Transverse colon (tissue), 4 donors: ENCODE results near the gene RRP7A. TPM values are rescaled to one million over a fixed set of nuclear protein-coding genes. Genes with fewer than 3 reads are reported as not detected.

Experiments used
- DNase-seq: peaks from one replicate; pipeline ENCODE4 v3.0.0-alpha.2; 2019
- H3K27ac ChIP-seq, 4 donors: fragments of 200-600 bp; sonication (generic); 2 replicates each; pipeline ENCODE4 v1.5.1; 2016 to 2018; ENCODE audit warnings: inconsistent platforms in 4 of 4
- H3K27me3 ChIP-seq: fragments of 200-600 bp; sonication (generic); 2 replicates; pipeline ENCODE4 v1.5.1; 2017; ENCODE audit warnings: inconsistent platforms
- H3K36me3 ChIP-seq, 4 donors: fragments of 200-600 bp; sonication (generic); 2 replicates each; pipeline ENCODE4 v1.5.1; 2017 to 2019; ENCODE audit warnings: inconsistent platforms in 4 of 4
- H3K4me1 ChIP-seq, 4 donors: fragments of 200-600 bp; sonication (generic); 2 replicates each; pipeline ENCODE4 v1.5.1; 2017 to 2020; ENCODE audit warnings: inconsistent platforms in 4 of 4
- H3K4me3 ChIP-seq, 4 donors: fragments of 200-600 bp; sonication (generic); 1 replicate in 1 of 4; 2 replicates in 3 of 4; pipeline versions ENCODE4 v1.5.1 to v1.6.1; 2017 to 2019; ENCODE audit warnings: inconsistent platforms in 4 of 4
- H3K9me3 ChIP-seq, 2 donors: fragments of 200-600 bp; sonication (generic); 2 replicates each; pipeline ENCODE4 v1.5.1; 2017 to 2019; ENCODE audit warnings: inconsistent platforms in 2 of 2
- EP300 ChIP-seq: sonication (generic); formaldehyde crosslinking; IDR thresholded peaks from one replicate; pipeline ENCODE4 v1.6.1; 2017; ENCODE audit warnings: antibody characterized with exemption, low read depth
- POLR2A ChIP-seq: fragments of 450-650 bp; IDR thresholded peaks from one replicate; pipeline ENCODE4 v1.6.1; 2016; ENCODE audit warnings: antibody characterized with exemption, mild to moderate bottlenecking, moderate library complexity
- POLR2AphosphoS5 ChIP-seq, 3 donors: sonication (generic); formaldehyde crosslinking; IDR thresholded peaks; one replicate each; pipeline ENCODE4 v1.6.1; 2016; ENCODE audit warnings: antibody characterized with exemption in 3 of 3
- WGBS, 2 donors: methylation state at CpG; one replicate each; pipeline ENCODE4 v1.1.5; 2018; ENCODE audit warnings: low coverage in 1 of 2; 5-methylcytosine and 5-hydroxymethylcytosine counted together
- in situ Hi-C, 4 donors: fragments of 200-750 bp; cut with MboI; loops; one replicate each; pipeline versions ENCODE4 v1.15.0 to v1.15.1; 2017; ENCODE audit warnings: low sequenced_read_pairs in 3 of 4, low pct_ligation_motif_present in 1 of 4, low pct_unique_long_range_greater_than_20kb in 1 of 4
- intact Hi-C: fragments of 100-400 bp; cut with DNase I; formaldehyde crosslinking; loops from one replicate; pipeline ENCODE4 v1.15.1; 2023; ENCODE audit warnings: low total_unique reads
- small RNA-seq, 4 donors: library from RNA; depleted of rRNA; stranded (forward); fragments of <200 nt; gene quantifications; one replicate each; pipeline ENCODE3, GENCODE V24; 2016
- total RNA-seq, 4 donors: library from RNA; depleted of rRNA; stranded (reverse); fragments of >200 nt; gene quantifications; one replicate each; pipeline ENCODE4 v1.1.0, GENCODE V29; 2016
- TF ChIP-seq, protein P1 (sequence below), 5 experiments: fragments of 200-600 bp in 3 of 5; fragments of 450-650 bp in 2 of 5; sonication (generic) in 3 of 5; IDR thresholded peaks; 1 replicate in 2 of 5; 2 replicates in 3 of 5; pipeline ENCODE4 v1.5.1; 2016 to 2017; ENCODE audit warnings: antibody characterized with exemption in 5 of 5, inconsistent platforms in 3 of 5, mild to moderate bottlenecking in 2 of 5, moderate library complexity in 1 of 5

Gene RRP7A
- total RNA-seq, 4 donors from 2014 or later = 13.1 to 27.0 (median 17.2) TPM

- Histone ChIP-seq H3K27ac (no peak overlapping the region), H3K4me3 (no peak overlapping the region), H3K4me1 (no peaks in the 10 kb centered on the region), H3K27me3 (no peaks in the 10 kb centered on the region), H3K36me3 (no peaks in the 10 kb centered on the region), H3K9me3 (no peaks in the 10 kb centered on the region)
- intact Hi-C loops = no loop called here
- 37 to 39% methylated on average over 4 of the region's 4 CpGs for WGBS, 2 donors
- DNase-seq = no peak
- in situ Hi-C loops = no loop called here
- TF ChIP-seq, protein P1, sequence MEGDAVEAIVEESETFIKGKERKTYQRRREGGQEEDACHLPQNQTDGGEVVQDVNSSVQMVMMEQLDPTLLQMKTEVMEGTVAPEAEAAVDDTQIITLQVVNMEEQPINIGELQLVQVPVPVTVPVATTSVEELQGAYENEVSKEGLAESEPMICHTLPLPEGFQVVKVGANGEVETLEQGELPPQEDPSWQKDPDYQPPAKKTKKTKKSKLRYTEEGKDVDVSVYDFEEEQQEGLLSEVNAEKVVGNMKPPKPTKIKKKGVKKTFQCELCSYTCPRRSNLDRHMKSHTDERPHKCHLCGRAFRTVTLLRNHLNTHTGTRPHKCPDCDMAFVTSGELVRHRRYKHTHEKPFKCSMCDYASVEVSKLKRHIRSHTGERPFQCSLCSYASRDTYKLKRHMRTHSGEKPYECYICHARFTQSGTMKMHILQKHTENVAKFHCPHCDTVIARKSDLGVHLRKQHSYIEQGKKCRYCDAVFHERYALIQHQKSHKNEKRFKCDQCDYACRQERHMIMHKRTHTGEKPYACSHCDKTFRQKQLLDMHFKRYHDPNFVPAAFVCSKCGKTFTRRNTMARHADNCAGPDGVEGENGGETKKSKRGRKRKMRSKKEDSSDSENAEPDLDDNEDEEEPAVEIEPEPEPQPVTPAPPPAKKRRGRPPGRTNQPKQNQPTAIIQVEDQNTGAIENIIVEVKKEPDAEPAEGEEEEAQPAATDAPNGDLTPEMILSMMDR (IDR thresholded peaks at IDR 0.05) = no peak
- TF ChIP-seq EP300 = no peak
- TF ChIP-seq POLR2A = no peak
- TF ChIP-seq POLR2AphosphoS5 (IDR thresholded peaks at IDR 0.05) = no peak
These were observed 49.1 kb downstream of the RRP7A start for GRCh38 chr22:42470366-42471082.

DNA sequence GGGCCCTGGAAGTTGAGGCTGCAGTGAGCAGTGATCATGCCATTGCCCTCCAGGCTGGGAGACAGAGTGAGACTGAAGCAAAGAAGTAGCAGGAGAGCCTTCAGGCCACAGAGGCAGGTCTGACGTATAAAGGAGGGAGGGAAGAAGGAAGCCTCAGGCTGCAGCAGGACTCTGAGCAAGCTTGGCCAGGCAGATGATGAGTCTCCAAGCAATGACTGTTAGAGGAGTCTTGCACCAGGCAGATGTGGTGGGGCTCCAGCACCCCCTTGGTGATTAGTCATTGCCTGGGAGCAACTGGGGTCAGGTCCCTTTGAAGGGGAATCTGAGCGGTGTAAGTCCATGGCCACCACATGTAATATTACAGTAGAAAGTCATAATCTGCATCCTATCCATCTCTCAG lies 50.8 kb downstream of the RRP7A start:
- in situ Hi-C loops (no loop called here), intact Hi-C loops (no loop called here)
- no peaks in the 10 kb centered on the region for H3K9me3 ChIP-seq
- H3K27ac ChIP-seq = no peak overlapping the region
- no peak overlapping the region for H3K4me3 ChIP-seq
- no peaks in the 10 kb centered on the region for H3K27me3 ChIP-seq
- DNase-seq = no peak
- H3K36me3 ChIP-seq = no peaks in the 10 kb centered on the region
- no peaks in the 10 kb centered on the region for H3K4me1 ChIP-seq
- 82 to 90% methylated on average over 1 to 2 of the region's 2 CpGs for WGBS, 2 donors
- no peak for TF ChIP-seq POLR2AphosphoS5 (IDR thresholded peaks at IDR 0.05)
- TF ChIP-seq EP300 = no peak
- TF ChIP-seq POLR2A = no peak
- TF ChIP-seq, protein P1 (IDR thresholded peaks at IDR 0.05) = no peak

GRCh38 chr22:42462016-42462415 lies 57.6 kb downstream of the RRP7A start:
- WGBS, 2 donors = 33% methylated on average over 1 of the region's 1 CpG; no CpG with 5 or more reads in 1 of the 2 donors
- Histone ChIP-seq H3K9me3 (no peaks in the 10 kb centered on the region), H3K27ac (no peak overlapping the region), H3K36me3 (no peaks in the 10 kb centered on the region), H3K4me3 (no peak overlapping the region), H3K4me1 (no peaks in the 10 kb centered on the region), H3K27me3 (peaks cover 17% of the 10 kb centered on the region)
- no peak for DNase-seq
- in situ Hi-C loops = no loop called here
- TF ChIP-seq POLR2AphosphoS5 (IDR thresholded peaks at IDR 0.05) = no peak
- TF ChIP-seq EP300 = no peak
- no peak for TF ChIP-seq POLR2A
- TF ChIP-seq, protein P1 (IDR thresholded peaks at IDR 0.05) = no peak
- intact Hi-C loops = no loop called here

GRCh38 chr22:42461511-42461910 lies 58.1 kb downstream of the RRP7A start:
- Histone ChIP-seq H3K4me1 (no peaks in the 10 kb centered on the region), H3K9me3 (no peaks in the 10 kb centered on the region), H3K27me3 (peaks cover 17% of the 10 kb centered on the region), H3K36me3 (no peaks in the 10 kb centered on the region), H3K4me3 (no peak overlapping the region), H3K27ac (no peak overlapping the region)
- TF ChIP-seq EP300 = no peak
- no peak for TF ChIP-seq POLR2AphosphoS5 (IDR thresholded peaks at IDR 0.05)
- TF ChIP-seq, protein P1 (IDR thresholded peaks at IDR 0.05) = no peak
- TF ChIP-seq POLR2A = no peak
- in situ Hi-C loops = no loop called here
- intact Hi-C loops = no loop called here
- no peak for DNase-seq
- 60% methylated on average over 3 of the region's 3 CpGs; no CpG with 5 or more reads in 1 of the 2 donors for WGBS, 2 donors

Small RNA genes lying within 50 kb of the gene (small RNA-seq; reads per million reads assigned to genes)
- 0 to 0.14 (median 0) reads per million in 4 donors for gene RN7SKP80
- gene RNU6-513P = 0 reads per million in 4 donors

Other genes with a start within 250 kb of the RRP7A start
- gene TCF20, start 249.1 kb downstream of the RRP7A start, total RNA-seq = 10 to 100 TPM; 30.3 to 43.7 (median 42.3) TPM
- 1 to 10 TPM in 2 of 4 donors, not detected in 2; 1.1 to 1.4 TPM for gene NFAM1, start 87.4 kb downstream of the RRP7A start, total RNA-seq
- 1 to 10 TPM in 1 of 4 donors, under 1 TPM in 1, not detected in 2; 0.95 to 2.0 TPM for gene SERHL2, start 34.2 kb upstream of the RRP7A start, total RNA-seq
- 10 to 100 TPM; 36.5 to 69.5 (median 45.2) TPM for gene POLDIP3, start 95.1 kb upstream of the RRP7A start, total RNA-seq
- gene ATP5MGL, start 120.8 kb upstream of the RRP7A start, total RNA-seq = under 1 TPM in 1 of 4 donors, not detected in 3; 0.55 TPM
- gene CYB5R3, start 129.6 kb upstream of the RRP7A start, total RNA-seq = 100 to 1,000 TPM; 138 to 294 (median 167) TPM
- 10 to 100 TPM in 2 of 4 donors, 1 to 10 TPM in 2; 6.3 to 31.4 (median 12.7) TPM for gene A4GALT, start 201.1 kb upstream of the RRP7A start, total RNA-seq